Panc1 (cell line): ENCODE measurements around the gene C22orf42.
"Not testable (repeated sequence)": the region's sequence is repeated elsewhere in the genome, so short reads cannot be mapped to it uniquely, and the experiment has no call there.

Experiments used
- POLR2AphosphoS5 ChIP-seq: IDR thresholded peaks from 2 replicates; pipeline ENCODE4 v1.6.1; 2012; ENCODE audit warnings: mild to moderate bottlenecking, low read depth, low read length, moderate library complexity
- SIN3A ChIP-seq: IDR thresholded peaks from 2 replicates; pipeline ENCODE4 v1.6.1; 2012; ENCODE audit warnings: low read depth, mild to moderate bottlenecking, low read length, moderate library complexity, borderline replicate concordance; ENCODE audit not compliant: insufficient read depth
- TF ChIP-seq, protein P1 (sequence below): fragments of 450-650 bp; IDR thresholded peaks from 2 replicates; pipeline ENCODE4 v1.5.1; 2017; ENCODE audit warnings: mild to moderate bottlenecking

DNA sequence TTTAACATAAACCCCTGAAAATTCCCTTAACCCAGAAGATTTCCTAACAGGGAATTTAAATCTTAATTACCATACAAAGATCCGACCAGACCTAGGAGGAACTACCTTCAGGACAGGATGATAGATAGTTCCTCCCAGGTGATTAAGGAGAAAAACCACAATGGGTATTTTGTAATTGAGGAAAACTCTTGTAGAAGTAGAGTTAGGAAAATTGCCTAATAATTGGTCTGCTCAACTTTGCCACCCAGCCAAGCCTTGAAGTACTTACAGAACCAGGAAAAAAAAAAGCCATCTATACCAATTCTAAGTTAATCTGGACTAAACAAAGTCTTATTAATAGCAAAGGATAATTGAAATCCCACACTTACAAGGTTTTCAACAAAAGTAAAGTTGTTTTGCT, 20.5 kb downstream of the C22orf42 start:
- TF ChIP-seq POLR2AphosphoS5, SIN3A: not testable (repeated sequence)
- TF ChIP-seq, protein P1, sequence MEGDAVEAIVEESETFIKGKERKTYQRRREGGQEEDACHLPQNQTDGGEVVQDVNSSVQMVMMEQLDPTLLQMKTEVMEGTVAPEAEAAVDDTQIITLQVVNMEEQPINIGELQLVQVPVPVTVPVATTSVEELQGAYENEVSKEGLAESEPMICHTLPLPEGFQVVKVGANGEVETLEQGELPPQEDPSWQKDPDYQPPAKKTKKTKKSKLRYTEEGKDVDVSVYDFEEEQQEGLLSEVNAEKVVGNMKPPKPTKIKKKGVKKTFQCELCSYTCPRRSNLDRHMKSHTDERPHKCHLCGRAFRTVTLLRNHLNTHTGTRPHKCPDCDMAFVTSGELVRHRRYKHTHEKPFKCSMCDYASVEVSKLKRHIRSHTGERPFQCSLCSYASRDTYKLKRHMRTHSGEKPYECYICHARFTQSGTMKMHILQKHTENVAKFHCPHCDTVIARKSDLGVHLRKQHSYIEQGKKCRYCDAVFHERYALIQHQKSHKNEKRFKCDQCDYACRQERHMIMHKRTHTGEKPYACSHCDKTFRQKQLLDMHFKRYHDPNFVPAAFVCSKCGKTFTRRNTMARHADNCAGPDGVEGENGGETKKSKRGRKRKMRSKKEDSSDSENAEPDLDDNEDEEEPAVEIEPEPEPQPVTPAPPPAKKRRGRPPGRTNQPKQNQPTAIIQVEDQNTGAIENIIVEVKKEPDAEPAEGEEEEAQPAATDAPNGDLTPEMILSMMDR = not testable (repeated sequence)
